ENCODE data around the gene SPECC1. TPM values are rescaled to one million over a fixed set of nuclear protein-coding genes. Genes with fewer than 3 reads are reported as not detected.
"Not testable (repeated sequence)": the region's sequence is repeated elsewhere in the genome, so short reads cannot be mapped to it uniquely, and the experiment has no call there.

The SPECC1 gene
- total and polyA plus RNA-seq, 10 of the 15 experiments (the other 5 are each of a cell fraction or from before 2014, with no cell fraction given) = 6.4 to 40.6 (median 23.9) TPM

DNA sequence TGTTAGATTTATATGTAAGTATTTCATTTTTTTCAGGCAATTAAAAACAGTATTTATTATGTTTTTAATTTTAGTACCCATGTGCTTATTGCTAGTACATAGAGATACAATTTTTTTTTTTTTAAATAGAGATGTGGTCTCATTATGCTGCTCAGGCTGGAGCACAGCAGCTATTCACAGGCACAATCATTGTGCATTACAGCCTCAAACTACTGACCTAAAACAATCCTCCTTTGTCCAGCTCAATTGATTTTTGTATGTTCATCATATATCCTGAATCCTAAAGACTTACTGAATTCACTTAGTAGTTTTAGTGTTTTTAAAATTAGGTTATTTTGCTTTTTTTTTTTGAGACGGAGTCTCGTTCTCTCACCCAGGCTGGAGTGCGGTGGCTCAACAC, 26.3 kb downstream of the SPECC1 start:
- ChIA-PET POLR2A (no interaction called here), SMC1A (ENCODE audit: uncharacterized antibody, unreplicated experiment) (no interaction called here), RAD21 (ENCODE audit: unreplicated experiment) (no interaction called here), CTCF (no interaction called here)
- H4K20me1 ChIP-seq (ENCODE audit: control insufficient read depth, insufficient read depth) = no peaks in the 10 kb centered on the region
- no peak overlapping the region for H3K27ac ChIP-seq (ENCODE audit: control insufficient read depth, insufficient read depth)
- 98% methylated on average over 3 of the region's 3 CpGs for WGBS (ENCODE audit: insufficient coverage, insufficient replicate concordance, low lambda C conversion rate, missing lambda C conversion rate)
- no TSS peak for BruUV-seq (replicated peaks)
- in situ Hi-C loops (cut with MboI) (no loop called here), intact Hi-C loops (cut with micrococcal nuclease; ENCODE audit: unreplicated experiment) (no loop called here)
- H3K9me3 ChIP-seq (replicated peaks; ENCODE audit: control insufficient read depth, insufficient read depth, low read length) = no peaks in the 10 kb centered on the region; the same call in 2 of the 3 replicates
- no peak for DNase-seq (ENCODE audit: low read depth, low spot score)
- H3K27me3 ChIP-seq (replicated peaks in 1 of 2; ENCODE audit: control insufficient read depth in 2 of 2, insufficient read depth in 2 of 2, low read length in 1 of 2) = no peaks in the 10 kb centered on the region
- no peak for FAIRE-seq
- H3K9ac ChIP-seq (ENCODE audit: control insufficient read depth, insufficient read depth, low read length) = no peak overlapping the region
- H3K4me1 ChIP-seq (ENCODE audit: control insufficient read depth, insufficient read depth, low read length) = no peaks in the 10 kb centered on the region
- TF ChIP-seq NBN (IDR thresholded peaks at IDR 0.05) (no peak), ZNF274 (IDR thresholded peaks at IDR 0.05; ENCODE audit: insufficient read depth, insufficient read length) (no peak), TCF7 (IDR thresholded peaks at IDR 0.05; ENCODE audit: borderline replicate concordance) (no peak), PML (IDR thresholded peaks at IDR 0.05; ENCODE audit: low read length) (no peak), PAX5 (IDR thresholded peaks at IDR 0.05; ENCODE audit: borderline replicate concordance, low read depth, low read length) (no peak), HDGF (IDR thresholded peaks at IDR 0.05) (no peak), JUND (IDR thresholded peaks at IDR 0.05; ENCODE audit: low read depth, low read length) (no peak), POLR2AphosphoS2 (IDR thresholded peaks at IDR 0.05; ENCODE audit: low read depth, low read length) (no peak), ZNF622 (IDR thresholded peaks at IDR 0.05) (no peak), RAD51 (IDR thresholded peaks at IDR 0.05) (no peak), NFIC (IDR thresholded peaks at IDR 0.05; ENCODE audit: low read depth, low read length) (no peak)
- TF ChIP-seq, protein P1, sequence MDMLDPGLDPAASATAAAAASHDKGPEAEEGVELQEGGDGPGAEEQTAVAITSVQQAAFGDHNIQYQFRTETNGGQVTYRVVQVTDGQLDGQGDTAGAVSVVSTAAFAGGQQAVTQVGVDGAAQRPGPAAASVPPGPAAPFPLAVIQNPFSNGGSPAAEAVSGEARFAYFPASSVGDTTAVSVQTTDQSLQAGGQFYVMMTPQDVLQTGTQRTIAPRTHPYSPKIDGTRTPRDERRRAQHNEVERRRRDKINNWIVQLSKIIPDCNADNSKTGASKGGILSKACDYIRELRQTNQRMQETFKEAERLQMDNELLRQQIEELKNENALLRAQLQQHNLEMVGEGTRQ (IDR thresholded peaks at IDR 0.05; ENCODE audit: borderline replicate concordance, low read depth, low read length) = no peak
- no peaks in the 10 kb centered on the region for H3K36me3 ChIP-seq (ENCODE audit: control insufficient read depth in 2 of 2, insufficient read depth in 2 of 2, low read length in 1 of 2)
- no peak for ATAC-seq
- H3K4me2 ChIP-seq (ENCODE audit: control insufficient read depth, insufficient read depth) = no peak overlapping the region
- no peak overlapping the region for H3K4me3 ChIP-seq
- H3K79me2 ChIP-seq (ENCODE audit: control insufficient read depth, insufficient read depth, low read length) = no peaks in the 10 kb centered on the region
- H2AFZ ChIP-seq (ENCODE audit: control insufficient read depth, low read depth, low read length) = no peak overlapping the region

GRCh38 chr17:20037286-20037685, 28.1 kb downstream of the SPECC1 start:
- 41% methylated on average over 1 of the region's 1 CpG for WGBS (ENCODE audit: insufficient coverage, insufficient replicate concordance, low lambda C conversion rate, missing lambda C conversion rate)

More at GRCh38 chr17:20037286-20037685, 28.1 kb downstream of the SPECC1 start:
- RAD21 ChIA-PET (ENCODE audit: unreplicated experiment); H3K9ac ChIP-seq (ENCODE audit: control insufficient read depth, insufficient read depth, low read length); H3K36me3 ChIP-seq (ENCODE audit: control insufficient read depth in 2 of 2, insufficient read depth in 2 of 2, low read length in 1 of 2); DNase-seq (ENCODE audit: low read depth, low spot score); H4K20me1 ChIP-seq (ENCODE audit: control insufficient read depth, insufficient read depth); H3K79me2 ChIP-seq (ENCODE audit: control insufficient read depth, insufficient read depth, low read length); H3K27me3 ChIP-seq (replicated peaks in 1 of 2; ENCODE audit: control insufficient read depth in 2 of 2, insufficient read depth in 2 of 2, low read length in 1 of 2); FAIRE-seq; CTCF ChIA-PET; BruUV-seq (replicated peaks); H3K27ac ChIP-seq (ENCODE audit: control insufficient read depth, insufficient read depth); ATAC-seq; SMC1A ChIA-PET (ENCODE audit: uncharacterized antibody, unreplicated experiment); H3K9me3 ChIP-seq (replicated peaks; ENCODE audit: control insufficient read depth, insufficient read depth, low read length); POLR2A ChIA-PET; H3K4me3 ChIP-seq; H3K4me2 ChIP-seq (ENCODE audit: control insufficient read depth, insufficient read depth); H2AFZ ChIP-seq (ENCODE audit: control insufficient read depth, low read depth, low read length); in situ Hi-C loops (cut with MboI); H3K4me1 ChIP-seq (ENCODE audit: control insufficient read depth, insufficient read depth, low read length); intact Hi-C loops (cut with micrococcal nuclease; ENCODE audit: unreplicated experiment): not testable (repeated sequence)
